Mucosa of descending colon (tissue), 3 donors: Measurements from ENCODE around the gene RHOXF2. TPM values are rescaled to one million over a fixed set of nuclear protein-coding genes. Genes with fewer than 3 reads are reported as not detected.
"Not testable (repeated sequence)": the region's sequence is repeated elsewhere in the genome, so short reads cannot be mapped to it uniquely, and the experiment has no call there.

ENCODE experiments used
- ATAC-seq: fragments of 200-7000 bp; cut with Tn5 transposase; one replicate; pipeline ENCODE4 v1.9.1; 2020; ENCODE audit warnings: mild to moderate bottlenecking, moderate library complexity
- DNase-seq, 3 donors: peaks; one replicate each; pipeline ENCODE4 v3.0.0-alpha.2; 2020
- H3K36me3 ChIP-seq: fragments of 200-600 bp; one replicate; pipeline ENCODE4 v1.8.0; 2021; ENCODE audit warnings: low read depth, mild to moderate bottlenecking
- H3K4me1 ChIP-seq: fragments of 200-600 bp; one replicate; pipeline ENCODE4 v1.8.0; 2021; ENCODE audit warnings: low read depth, mild to moderate bottlenecking
- H3K4me3 ChIP-seq: fragments of 200-600 bp; one replicate; pipeline ENCODE4 v1.8.0; 2021; ENCODE audit warnings: mild to moderate bottlenecking
- H3K9me3 ChIP-seq: fragments of 200-600 bp; one replicate; pipeline ENCODE4 v1.8.0; 2021; ENCODE audit warnings: mild to moderate bottlenecking
- CTCF ChIP-seq: fragments of 200-600 bp; IDR thresholded peaks from one replicate; pipeline ENCODE4 v1.8.0; 2022; ENCODE audit warnings: antibody characterized with exemption, mild to moderate bottlenecking
- intact Hi-C, 2 donors: fragments of 100-400 bp; cut with DNase I in 1 of 2; cut with micrococcal nuclease in 1 of 2; formaldehyde crosslinking; loops; one replicate each; pipeline versions ENCODE4 v1.11.0 to v1.11.1; 2022; cut with DNase I, micrococcal nuclease
- long read RNA-seq, 2 donors: library from polyadenylated mRNA; unstranded; transcript quantifications; one replicate each; pipeline ENCODE4 v2.0.0, GENCODE V29; 2019 to 2021
- total RNA-seq, 3 donors: library from RNA; stranded (reverse); fragmentation: NEBNext Ultra II Directional in 2 of 3; extraction: Animal tissue kit (Norgen Biotek cat#: 25700) in 2 of 3; gene quantifications; one replicate each; pipeline versions ENCODE4 v1.2.1 to v1.2.4, GENCODE V29; 2021 to 2023
- donor health status: DM: no; HTN: no; CAD: no; lungs with moderate emphysema.
- donor health status: DM: no; HTN: no; CAD: no.
- donor health status: DM: no; HTN: yes; CAD: no.

Gene RHOXF2
- total RNA-seq: not detected
- long read RNA-seq, donor 1: 0 reads
- long read RNA-seq, donor 2: 0 reads

GRCh38 chrX:120158313-120158712 is at the start of gene RHOXF2:
Gene RHOXF2 (plus strand): TSS chrX:120158613. CDS start chrX:120158751, 138 bp downstream.
- DNase-seq, H3K36me3 ChIP-seq, H3K9me3 ChIP-seq, H3K4me3 ChIP-seq, H3K4me1 ChIP-seq, ATAC-seq, intact Hi-C loops: not testable (repeated sequence)

- intact Hi-C loops: no loop called here
- no peak for TF ChIP-seq CTCF
- H3K36me3 ChIP-seq: no peaks in the 10 kb centered on the region
- H3K4me1 ChIP-seq: no peaks in the 10 kb centered on the region
- H3K9me3 ChIP-seq: no peaks in the 10 kb centered on the region
- ATAC-seq (no peak), DNase-seq (no peak)
- H3K4me3 ChIP-seq: no peak overlapping the region
Measured at GRCh38 chrX:120109378-120109777, 49.0 kb upstream of the RHOXF2 start.

GRCh38 chrX:120111611-120112010 is 46.8 kb upstream of the RHOXF2 start:
- H3K9me3 ChIP-seq: no peaks in the 10 kb centered on the region
- DNase-seq: no peak
- ATAC-seq: no peak
- no peak for TF ChIP-seq CTCF
- H3K36me3 ChIP-seq: no peaks in the 10 kb centered on the region
- intact Hi-C loops: no loop called here
- H3K4me3 ChIP-seq: no peak overlapping the region
- H3K4me1 ChIP-seq: no peaks in the 10 kb centered on the region

- no peak for ATAC-seq
- no peaks in the 10 kb centered on the region for H3K9me3 ChIP-seq
- no peak for TF ChIP-seq CTCF
- no peak for DNase-seq
- no peaks in the 10 kb centered on the region for H3K36me3 ChIP-seq
- no peak within 1 kb of the TSS for H3K4me3 ChIP-seq
- H3K4me1 ChIP-seq: no peaks in the 10 kb centered on the region
- intact Hi-C loops: no loop called here
Measured at GRCh38 chrX:120115438-120115963, 42.9 kb upstream of the RHOXF2 start, which contains the start of gene RHOXF1. Gene RHOXF1 (minus strand): TSS chrX:120115913. CDS start chrX:120115862, 51 bp downstream.

- intact Hi-C loops: no loop called here
- DNase-seq (peak in 1 of 3 donors; percentile 28), ATAC-seq (peak; percentile 20)
- Histone ChIP-seq H3K9me3 (no peaks in the 10 kb centered on the region), H3K36me3 (no peaks in the 10 kb centered on the region), H3K4me3 (no peak overlapping the region), H3K4me1 (no peaks in the 10 kb centered on the region)
- TF ChIP-seq CTCF: no peak
Measured at GRCh38 chrX:120120223-120120622, 38.2 kb upstream of the RHOXF2 start.

- no peaks in the 10 kb centered on the region for H3K4me1 ChIP-seq
- DNase-seq: no peak
- no peaks in the 10 kb centered on the region for H3K9me3 ChIP-seq
- no peak for TF ChIP-seq CTCF
- H3K4me3 ChIP-seq: no peak overlapping the region
- no peaks in the 10 kb centered on the region for H3K36me3 ChIP-seq
- peak; percentile 29 for ATAC-seq
- intact Hi-C loops: no loop called here
Measured at GRCh38 chrX:120125444-120125843, 33.0 kb upstream of the RHOXF2 start.

- DNase-seq, H3K9me3 ChIP-seq, H3K36me3 ChIP-seq, intact Hi-C loops, H3K4me3 ChIP-seq, ATAC-seq, H3K4me1 ChIP-seq: not testable (repeated sequence)
Measured at GRCh38 chrX:120128306-120128846, 30.0 kb upstream of the RHOXF2 start.
